ENCODE results near the gene QSOX2. TPM values are rescaled to one million over a fixed set of nuclear protein-coding genes. Genes with fewer than 3 reads are reported as not detected.

QSOX2 gene
- total RNA-seq, 1 donor from 2014 or later: 6.1 TPM

DNA sequence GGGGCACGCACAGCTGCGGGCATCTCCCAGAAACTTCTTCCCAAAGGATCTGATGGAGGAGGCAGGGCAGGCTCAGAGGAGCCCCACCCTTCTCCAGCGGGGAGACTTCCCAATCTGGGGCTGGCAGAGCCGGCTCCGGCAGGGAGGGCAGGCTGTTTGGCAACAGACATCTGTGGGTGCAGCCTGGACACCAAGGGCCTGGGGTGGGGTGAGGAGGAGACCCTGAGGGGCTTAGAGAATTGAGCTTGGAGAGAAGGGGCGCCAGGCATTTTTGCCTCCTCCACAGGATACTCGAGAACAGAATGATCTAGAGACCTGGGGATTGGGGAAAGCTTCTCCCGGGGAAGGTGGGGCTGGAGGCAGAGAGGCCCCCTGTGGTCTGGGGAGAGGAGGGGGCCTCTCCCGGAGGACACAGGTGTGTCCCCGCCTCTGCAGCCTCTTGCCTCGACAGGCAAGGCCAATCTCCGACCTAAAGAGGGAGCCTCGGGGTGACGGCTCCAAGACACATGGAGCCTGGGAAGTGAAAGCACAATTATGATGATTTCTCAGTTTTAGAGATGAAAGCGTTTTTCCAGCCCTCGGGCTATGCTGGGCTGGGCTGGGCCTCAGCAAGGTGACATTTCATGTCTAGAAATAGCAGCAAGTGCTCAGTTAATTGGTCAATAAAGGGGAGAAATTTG lies 49.1 kb downstream of the QSOX2 start:
- TF ChIP-seq POLR2AphosphoS5 (IDR thresholded peaks at IDR 0.05; ENCODE audit: insufficient read depth in 1 of 2, low read depth in 1 of 2): no peak
- TF ChIP-seq, protein P1, sequence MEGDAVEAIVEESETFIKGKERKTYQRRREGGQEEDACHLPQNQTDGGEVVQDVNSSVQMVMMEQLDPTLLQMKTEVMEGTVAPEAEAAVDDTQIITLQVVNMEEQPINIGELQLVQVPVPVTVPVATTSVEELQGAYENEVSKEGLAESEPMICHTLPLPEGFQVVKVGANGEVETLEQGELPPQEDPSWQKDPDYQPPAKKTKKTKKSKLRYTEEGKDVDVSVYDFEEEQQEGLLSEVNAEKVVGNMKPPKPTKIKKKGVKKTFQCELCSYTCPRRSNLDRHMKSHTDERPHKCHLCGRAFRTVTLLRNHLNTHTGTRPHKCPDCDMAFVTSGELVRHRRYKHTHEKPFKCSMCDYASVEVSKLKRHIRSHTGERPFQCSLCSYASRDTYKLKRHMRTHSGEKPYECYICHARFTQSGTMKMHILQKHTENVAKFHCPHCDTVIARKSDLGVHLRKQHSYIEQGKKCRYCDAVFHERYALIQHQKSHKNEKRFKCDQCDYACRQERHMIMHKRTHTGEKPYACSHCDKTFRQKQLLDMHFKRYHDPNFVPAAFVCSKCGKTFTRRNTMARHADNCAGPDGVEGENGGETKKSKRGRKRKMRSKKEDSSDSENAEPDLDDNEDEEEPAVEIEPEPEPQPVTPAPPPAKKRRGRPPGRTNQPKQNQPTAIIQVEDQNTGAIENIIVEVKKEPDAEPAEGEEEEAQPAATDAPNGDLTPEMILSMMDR (IDR thresholded peaks at IDR 0.05): no peak
- TF ChIP-seq POLR2A (IDR thresholded peaks at IDR 0.05): no peak
- peaks cover 25% of the 10 kb centered on the region for H3K27me3 ChIP-seq
- no peak overlapping the region for H3K27ac ChIP-seq
- intact Hi-C loops (cut with DNase I): no loop called here
- peaks cover 16% of the 10 kb centered on the region for H3K4me1 ChIP-seq
- no peak overlapping the region for H3K4me3 ChIP-seq
- no peaks in the 10 kb centered on the region for H3K36me3 ChIP-seq
- no peak for DNase-seq (ENCODE audit: extremely low spot score in 2 of 2)
- H3K9me3 ChIP-seq: no peaks in the 10 kb centered on the region

DNA sequence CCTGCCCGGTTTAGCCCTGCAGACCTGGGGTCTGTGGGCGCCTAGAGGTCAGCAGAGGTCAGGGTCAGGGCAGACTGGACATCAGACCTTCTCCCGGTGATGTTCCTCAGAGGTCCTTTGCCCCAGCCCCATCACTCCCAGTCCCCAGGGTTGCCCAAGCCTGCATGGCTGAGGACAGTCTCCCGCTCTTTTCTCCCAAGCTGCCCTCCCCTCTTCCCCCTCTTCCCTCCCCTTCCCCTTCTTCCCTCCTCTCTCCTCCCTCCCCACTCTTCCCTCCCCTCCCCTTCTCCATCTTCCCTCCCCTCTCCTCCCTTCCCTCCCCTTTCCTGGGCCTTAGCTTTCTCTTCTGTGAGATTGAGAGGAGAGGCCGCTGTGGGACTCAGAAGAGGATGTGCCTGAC lies 51.1 kb downstream of the QSOX2 start:
- Histone ChIP-seq H3K36me3 (no peaks in the 10 kb centered on the region), H3K27me3 (peaks cover 25% of the 10 kb centered on the region), H3K9me3 (no peaks in the 10 kb centered on the region), H3K4me1 (peaks cover 16% of the 10 kb centered on the region), H3K4me3 (no peak overlapping the region), H3K27ac (no peak overlapping the region)
- TF ChIP-seq, protein P1 (IDR thresholded peaks at IDR 0.05): no peak
- no peak for TF ChIP-seq POLR2AphosphoS5 (IDR thresholded peaks at IDR 0.05; ENCODE audit: insufficient read depth in 1 of 2, low read depth in 1 of 2)
- no peak for TF ChIP-seq POLR2A (IDR thresholded peaks at IDR 0.05)
- intact Hi-C loops (cut with DNase I): no loop called here
- DNase-seq (ENCODE audit: extremely low spot score in 2 of 2): no peak

DNA sequence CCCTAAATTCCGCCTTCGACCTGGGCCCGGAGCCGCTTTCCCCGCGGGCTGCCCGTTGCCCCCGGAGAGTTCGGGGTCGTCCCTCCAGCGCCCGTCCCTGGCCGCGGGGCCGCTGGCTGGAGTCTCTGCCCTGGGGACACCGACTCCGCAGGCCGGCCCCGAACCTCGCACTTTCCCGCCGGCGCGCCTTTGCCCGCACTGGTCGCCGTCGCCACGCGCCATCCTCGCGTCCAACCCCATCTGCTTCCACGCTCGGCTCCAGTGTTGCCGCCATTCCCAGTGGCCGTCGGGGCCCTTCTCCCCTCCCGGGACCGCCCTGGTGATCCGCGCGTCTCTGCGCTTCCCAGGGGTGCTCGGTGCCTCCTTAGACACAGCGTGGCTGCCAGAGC lies 51.7 kb downstream of the QSOX2 start:
- Histone ChIP-seq H3K9me3 (no peaks in the 10 kb centered on the region), H3K27me3 (peaks cover 19% of the 10 kb centered on the region), H3K36me3 (no peaks in the 10 kb centered on the region), H3K4me3 (no peak overlapping the region), H3K4me1 (peaks cover 16% of the 10 kb centered on the region), H3K27ac (no peak overlapping the region)
- TF ChIP-seq, protein P1 (IDR thresholded peaks at IDR 0.05): no peak
- no peak for TF ChIP-seq POLR2AphosphoS5 (IDR thresholded peaks at IDR 0.05; ENCODE audit: insufficient read depth in 1 of 2, low read depth in 1 of 2)
- TF ChIP-seq POLR2A (IDR thresholded peaks at IDR 0.05): no peak
- no peak for DNase-seq (ENCODE audit: extremely low spot score in 2 of 2)
- intact Hi-C loops (cut with DNase I): no loop called here

DNA sequence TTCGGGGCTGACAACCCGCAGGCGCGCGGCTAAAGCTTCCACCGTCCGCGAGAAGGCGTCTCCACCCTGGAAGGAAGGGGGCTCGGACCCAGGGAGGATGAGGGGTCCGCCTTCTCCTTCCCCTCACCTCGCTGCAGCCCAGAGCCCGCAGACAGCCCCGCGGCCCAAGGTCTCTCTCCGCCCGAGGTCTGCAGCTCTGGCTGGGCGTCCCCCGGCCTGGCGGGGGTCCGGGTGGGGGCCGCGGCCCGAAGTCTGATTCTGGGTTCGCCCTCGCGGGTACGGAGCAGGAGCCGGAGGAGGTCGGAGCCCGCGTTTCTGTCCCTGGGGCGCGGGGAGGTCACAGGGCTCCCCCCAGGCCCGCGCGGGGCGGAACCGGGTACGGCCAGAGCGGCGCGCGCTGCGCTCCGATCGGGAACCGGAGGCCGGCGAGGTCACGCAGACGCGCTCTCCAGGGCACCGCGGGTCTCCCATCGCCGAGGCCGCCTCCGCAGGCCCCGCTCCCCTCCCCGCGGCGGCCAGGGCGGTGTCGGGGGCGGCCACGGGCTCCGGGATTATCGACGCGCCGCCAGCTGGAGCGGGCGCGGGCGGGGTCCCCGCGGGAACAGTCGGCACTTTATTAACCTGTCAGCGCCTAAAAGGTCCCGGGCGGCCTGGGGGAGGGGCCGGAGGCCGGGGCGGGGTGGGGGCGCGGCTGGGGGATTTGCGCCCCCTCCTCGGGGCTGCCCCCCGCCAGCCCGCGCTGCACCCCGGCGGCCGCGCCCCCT lies 52.3 kb downstream of the QSOX2 start:
- Histone ChIP-seq H3K27ac (no peak overlapping the region), H3K4me3 (no peak overlapping the region), H3K27me3 (peaks cover 19% of the 10 kb centered on the region), H3K36me3 (no peaks in the 10 kb centered on the region), H3K4me1 (peaks cover 12% of the 10 kb centered on the region), H3K9me3 (no peaks in the 10 kb centered on the region)
- TF ChIP-seq, protein P1 (IDR thresholded peaks at IDR 0.05): no peak
- TF ChIP-seq POLR2AphosphoS5 (IDR thresholded peaks at IDR 0.05; ENCODE audit: insufficient read depth in 1 of 2, low read depth in 1 of 2) (no peak), POLR2A (IDR thresholded peaks at IDR 0.05) (no peak)
- intact Hi-C loops (cut with DNase I): no loop called here
- no peak for DNase-seq (ENCODE audit: extremely low spot score in 2 of 2)
